NCI-H446 (cell line): ENCODE measurements around the gene KLK14.

Experiments
- DNase-seq, 2 experiments: peaks; one replicate each; lab custom pipeline; 2025; lab: John Stamatoyannopoulos, UW

The KLK14 gene

DNA sequence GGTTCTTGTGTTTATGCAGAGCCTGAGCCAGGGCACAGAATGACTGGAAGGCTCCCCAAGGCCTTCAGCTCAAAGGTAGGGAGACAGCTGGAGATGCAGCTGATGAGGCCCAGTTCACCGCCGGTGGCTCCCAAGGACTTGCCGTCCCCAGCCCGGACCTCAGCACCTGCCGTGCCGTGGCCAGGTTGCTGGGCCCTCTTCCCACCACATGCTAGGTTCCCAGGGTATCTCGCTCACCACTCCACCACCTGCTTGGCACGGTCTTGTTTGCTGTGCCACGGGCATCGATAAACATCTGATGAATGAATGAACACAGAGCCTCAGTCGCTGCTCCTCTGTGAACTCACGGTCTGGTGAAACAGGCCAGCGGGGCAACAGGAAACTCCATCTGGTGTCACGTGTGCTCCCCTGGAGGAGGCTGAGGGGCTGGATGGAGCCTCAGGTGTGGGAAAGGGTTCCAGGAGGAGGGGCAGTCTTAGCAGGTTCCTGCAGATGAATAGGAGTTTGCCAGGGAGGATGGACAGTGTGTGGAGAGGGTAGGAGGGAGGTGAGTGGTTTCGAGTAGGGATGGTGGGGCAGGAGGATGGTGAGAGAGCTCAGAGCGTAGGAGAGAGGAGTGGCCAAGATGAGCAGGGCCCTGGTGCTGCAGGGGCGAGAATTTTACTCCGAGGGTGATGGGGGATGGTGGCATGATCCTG is 3.6 kb upstream of the KLK14 start:
- no peak for DNase-seq

GRCh38 chr19:51084505-51084904 is 1.8 kb upstream of the KLK14 start:
- DNase-seq = no peak

- DNase-seq = no peak
Measured at GRCh38 chr19:51083783-51084182, 1.1 kb upstream of the KLK14 start.

GRCh38 chr19:51083181-51083580 is 494 bp upstream of the KLK14 start:
- DNase-seq = no peak

DNA sequence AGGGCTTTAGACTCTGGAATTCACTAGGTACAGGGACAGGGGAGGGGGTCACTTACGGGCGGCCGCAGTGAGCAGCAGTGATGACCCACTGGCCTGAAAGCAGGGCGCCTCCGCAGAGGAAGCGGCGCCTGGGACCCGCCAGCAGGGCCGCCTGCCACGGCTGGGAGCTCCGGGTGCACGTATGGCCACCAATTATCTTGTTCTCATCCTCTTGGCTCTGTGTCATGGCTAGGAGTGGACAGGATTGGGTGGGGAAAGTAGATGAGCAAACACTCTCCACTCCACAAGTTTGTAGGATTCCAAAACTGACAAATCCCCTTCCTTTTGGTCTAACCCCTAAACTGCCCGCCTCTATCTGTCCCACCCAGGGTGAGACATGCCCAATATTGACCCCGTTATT is 1.2 kb downstream of the KLK14 start:
- no peak for DNase-seq

DNA sequence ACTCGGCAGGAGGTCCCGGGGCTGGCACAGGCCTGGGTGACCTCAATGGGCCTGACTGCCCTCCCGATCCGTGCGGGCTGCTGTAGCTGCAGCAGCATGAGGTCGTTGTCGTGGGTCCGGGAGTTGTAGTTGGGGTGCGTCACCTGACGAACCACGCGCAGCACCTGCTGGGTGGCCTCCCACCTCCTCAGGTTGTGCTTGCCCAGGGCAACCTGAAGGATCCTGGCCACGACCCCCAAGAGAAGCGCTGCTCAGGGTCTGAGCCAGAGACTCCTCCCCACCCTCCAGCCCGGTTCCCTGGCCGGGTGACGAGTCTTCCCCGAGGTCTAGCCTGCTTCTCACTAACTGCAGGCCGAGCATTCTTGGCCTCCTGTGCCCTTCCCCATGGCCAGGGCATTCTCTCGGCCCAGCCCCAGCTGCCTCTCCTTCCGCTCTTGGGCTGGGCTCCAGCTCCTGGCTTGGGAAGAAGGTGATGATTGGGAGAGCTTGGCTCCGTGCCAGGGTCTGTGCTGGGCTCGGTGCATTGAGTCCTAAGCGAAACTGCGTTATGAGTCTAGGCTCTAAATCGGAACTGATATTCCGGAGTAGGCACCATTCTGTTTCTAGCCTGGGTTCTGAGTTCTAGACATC is 3.1 kb downstream of the KLK14 start:
- peak in 1 of 2 experiments; percentile 65 for DNase-seq

- no peak for DNase-seq
Measured at GRCh38 chr19:51078731-51079130, 4.0 kb downstream of the KLK14 start.

DNA sequence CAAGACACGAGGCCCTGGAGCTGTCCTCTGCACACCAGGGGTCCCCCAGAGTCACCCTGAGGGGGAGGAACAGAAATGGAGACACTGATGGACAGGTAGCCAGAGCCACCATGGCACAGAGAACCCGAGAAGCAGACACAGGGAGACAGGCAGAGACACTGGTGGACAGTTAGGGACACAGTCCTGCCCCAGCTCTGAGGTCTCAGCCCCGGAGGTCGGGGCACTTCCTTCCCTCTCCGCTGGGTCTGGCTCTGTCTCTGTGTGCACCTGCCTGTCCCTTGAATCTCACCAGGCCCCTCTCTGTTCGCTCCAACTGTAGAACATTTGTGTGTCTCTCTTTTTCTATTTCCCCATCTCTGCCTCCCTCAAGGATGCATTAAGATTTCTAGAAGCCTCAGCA is 4.6 kb downstream of the KLK14 start:
- DNase-seq = no peak

DNA sequence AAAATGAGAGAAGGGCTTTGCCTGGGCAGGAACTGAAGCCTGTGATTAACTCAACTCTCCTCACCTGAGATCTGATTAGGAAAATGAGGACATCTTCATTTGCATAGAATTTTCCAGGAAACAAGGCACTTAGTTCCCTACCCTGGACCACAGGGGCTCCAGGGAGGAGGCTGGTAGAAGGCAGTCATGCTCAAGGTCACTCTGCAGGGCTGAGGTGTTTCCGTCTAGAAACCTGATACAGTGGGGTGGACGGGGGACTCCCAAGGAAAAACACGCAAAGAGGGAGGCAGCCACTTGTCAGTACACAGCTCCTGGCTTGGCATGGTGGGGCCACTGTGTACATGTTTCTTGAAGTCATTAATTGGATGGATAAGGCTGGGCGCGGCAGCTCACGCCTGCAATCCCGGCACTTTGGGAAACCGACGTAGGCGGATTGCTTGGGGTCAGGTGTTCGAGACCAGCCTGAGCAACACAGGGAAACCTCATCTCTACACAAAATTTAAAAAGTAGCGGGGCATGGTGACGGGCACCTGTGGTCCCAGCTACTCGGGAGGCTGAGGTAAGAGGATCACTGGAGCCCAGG is 6.0 kb downstream of the KLK14 start:
- no peak for DNase-seq

DNA sequence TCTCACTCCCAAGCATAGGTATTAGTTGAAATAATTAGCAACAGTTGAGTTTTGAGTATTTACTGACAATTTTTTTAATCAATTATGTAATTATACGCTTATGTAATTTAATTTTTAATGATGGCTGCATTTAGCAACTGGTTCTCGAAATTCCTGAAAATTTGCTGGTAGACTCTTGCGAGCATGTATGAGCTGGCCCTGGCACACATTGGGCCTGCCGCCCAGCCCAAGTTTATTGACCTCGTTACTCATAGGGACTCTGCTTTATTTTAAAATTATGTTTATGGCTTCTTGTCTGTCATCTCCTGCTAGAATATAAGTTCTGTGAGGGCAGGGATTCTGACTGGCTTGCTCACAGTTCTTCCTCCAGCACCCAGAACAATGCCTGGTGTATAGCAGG is 6.7 kb downstream of the KLK14 start:
- DNase-seq = no peak

GRCh38 chr19:51071095-51071405 is 11.6 kb downstream of the KLK14 start:
- DNase-seq = no peak

- no peak for DNase-seq
Measured at GRCh38 chr19:51070334-51071094, 12.2 kb downstream of the KLK14 start.

- DNase-seq = no peak
Measured at GRCh38 chr19:51066393-51067186, 16.1 kb downstream of the KLK14 start.

DNA sequence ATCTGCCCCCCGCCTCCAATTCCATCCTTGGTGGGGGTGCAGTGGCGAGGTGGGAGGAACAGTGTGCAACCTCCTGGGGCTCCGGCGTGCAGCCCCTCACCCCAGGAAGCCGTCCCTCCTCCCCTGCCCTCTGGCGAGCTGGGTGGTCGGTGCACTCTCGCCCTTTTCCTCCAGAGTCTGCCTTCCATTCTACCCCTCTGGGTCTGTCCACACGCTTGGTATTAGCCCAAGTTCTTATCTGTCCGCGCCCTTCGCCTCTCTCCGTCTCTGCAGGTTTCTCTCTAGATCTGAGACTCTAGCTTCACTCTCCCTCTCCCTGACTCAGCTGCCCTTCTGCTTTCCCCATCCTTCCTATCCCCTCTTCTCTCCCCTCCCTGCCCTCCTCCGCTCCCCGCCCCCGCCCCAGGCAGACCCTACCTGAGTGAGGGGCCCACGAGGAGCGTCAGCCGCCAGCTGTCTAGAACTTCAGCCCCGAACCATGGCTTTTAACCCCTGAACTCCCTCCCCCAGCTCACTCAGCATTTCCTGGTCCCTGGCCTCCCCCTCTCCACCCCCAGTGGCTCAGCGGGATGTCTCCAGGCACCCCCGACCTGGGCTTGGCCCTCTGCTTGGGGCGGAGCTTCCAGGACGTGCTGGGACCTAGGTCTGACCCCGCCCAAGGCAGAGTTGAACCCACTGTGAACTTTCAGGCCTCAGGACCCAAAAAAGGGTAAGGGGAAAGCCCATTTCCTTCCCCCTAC is 17.3 kb downstream of the KLK14 start:
- no peak for DNase-seq

DNA sequence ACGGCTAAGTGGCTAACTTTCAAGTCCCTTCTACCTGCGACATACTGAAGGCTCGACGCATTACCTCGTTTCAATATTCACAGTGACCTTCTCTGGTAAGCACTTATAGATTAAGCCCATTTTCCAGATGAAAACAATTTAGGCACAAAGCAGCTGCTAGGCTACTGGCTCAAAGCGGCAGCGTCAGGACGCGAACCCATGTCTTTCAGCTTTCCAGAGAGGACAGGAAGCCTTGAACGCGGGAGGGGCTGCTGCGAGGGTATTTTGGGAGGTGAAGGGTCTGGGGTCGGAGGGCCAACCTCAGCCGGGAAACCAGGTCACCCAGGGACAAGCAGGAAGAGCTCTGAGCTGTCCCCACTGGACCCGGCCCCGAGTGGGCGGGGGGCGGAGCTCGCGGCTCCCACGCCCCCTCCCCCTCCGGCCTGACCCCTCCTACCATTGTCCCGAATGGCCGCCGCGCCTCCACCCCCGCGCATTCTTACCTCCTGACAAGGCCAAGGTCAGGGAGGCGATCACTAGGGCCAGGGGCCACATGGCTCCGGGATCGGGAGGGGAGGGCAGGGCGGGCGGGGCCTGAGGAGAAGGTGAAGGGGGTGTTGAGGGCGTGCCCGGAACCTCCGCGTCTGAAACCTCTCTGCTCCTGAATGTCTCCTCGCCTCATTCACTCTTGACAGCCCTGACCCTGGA is 18.0 kb downstream of the KLK14 start, which contains the start of gene KLK13:
Gene KLK13, minus strand, starts transcription at position 559 of the 687 bp plus-strand sequence. Its CDS starts 25 bp downstream, at position 534.
- no peak for DNase-seq

DNA sequence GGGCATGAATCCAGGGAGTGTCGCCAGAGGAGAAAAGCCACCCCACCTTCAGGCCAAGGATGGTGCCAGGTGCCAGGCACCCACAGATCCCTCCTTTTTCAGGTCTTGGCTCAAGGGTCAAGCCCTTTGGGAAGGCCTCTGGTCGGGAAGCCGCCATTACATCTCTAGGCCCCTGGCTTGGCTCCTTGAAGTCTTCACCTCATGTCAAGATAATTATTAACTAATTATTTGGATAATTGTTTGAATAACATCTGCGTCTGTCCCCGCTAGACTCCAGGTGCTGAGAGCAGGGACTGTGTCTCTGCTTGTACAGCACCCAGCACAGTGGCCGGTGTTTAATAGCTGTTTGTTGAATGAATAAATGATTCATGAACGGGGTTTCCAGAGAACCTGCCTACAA is 19.0 kb downstream of the KLK14 start:
- no peak for DNase-seq

- no peak for DNase-seq
Measured at GRCh38 chr19:51060973-51061372, 21.7 kb downstream of the KLK14 start.

DNA sequence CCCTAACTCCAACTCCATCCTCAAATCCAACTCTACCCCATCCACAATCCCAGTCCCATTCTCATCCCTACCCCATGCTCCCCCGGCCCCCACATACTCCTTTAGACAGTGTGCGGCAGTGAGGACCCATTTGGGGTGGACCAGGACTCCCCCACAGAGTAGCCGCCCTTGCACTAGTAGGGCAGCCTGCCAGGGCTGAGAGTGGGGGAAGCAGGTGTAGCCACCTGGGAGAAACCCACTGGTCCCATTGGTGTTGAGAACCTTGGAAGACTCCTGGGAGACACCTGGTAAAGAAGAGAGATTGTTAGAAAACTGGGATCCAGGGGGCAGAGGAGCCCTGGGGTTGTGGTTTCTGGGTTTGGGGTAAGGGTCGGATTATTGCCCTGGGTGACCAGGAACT is 22.4 kb downstream of the KLK14 start:
- DNase-seq = no peak

GRCh38 chr19:51059715-51060114 is 23.0 kb downstream of the KLK14 start:
- no peak for DNase-seq

GRCh38 chr19:51055866-51056265 is 26.8 kb downstream of the KLK14 start:
- no peak for DNase-seq

- no peak for DNase-seq
Measured at GRCh38 chr19:51047031-51047335, 35.7 kb downstream of the KLK14 start.
